Measurements from ENCODE around the gene SCAMP4.

The SCAMP4 gene

GRCh38 chr19:1863638-1864479 is 41.3 kb upstream of the SCAMP4 start (continued):
- TF ChIP-seq ZNF121 (tag by site-specific recombination; IDR thresholded peaks at IDR 0.05) (no peak), ZBTB26 (tag by site-specific recombination; optimal IDR thresholded peaks at IDR 0.05) (peak; percentile 86), BCL11A (tag by site-specific recombination; IDR thresholded peaks at IDR 0.05; ENCODE audit: low read depth) (0 out of 2 replicates have a peak, but pooled peaks have one; percentile 14), ZNF140 (tag by site-specific recombination; IDR thresholded peaks at IDR 0.05) (no peak), ZNF324 (tag by site-specific recombination; IDR thresholded peaks at IDR 0.05) (no peak), AEBP2 (tag by site-specific recombination; IDR thresholded peaks at IDR 0.05; ENCODE audit: borderline replicate concordance) (no peak), ZNF600 (tag by site-specific recombination; IDR thresholded peaks at IDR 0.05) (no peak), ZFHX2 (tag by site-specific recombination; conservative IDR thresholded peaks at IDR 0.05) (peak; percentile 59), ZSCAN4 (tag by site-specific recombination; IDR thresholded peaks at IDR 0.05) (no peak), ZFP69B (tag by site-specific recombination; IDR thresholded peaks at IDR 0.05) (peak; percentile 45; the same call in 1 of the 2 replicates), ZNF16 (tag by site-specific recombination; IDR thresholded peaks at IDR 0.05; ENCODE audit: low read depth) (no peak), ZNF211 (tag by site-specific recombination; IDR thresholded peaks at IDR 0.05; ENCODE audit: low read depth) (no peak), ZNF626 (tag by site-specific recombination; IDR thresholded peaks at IDR 0.05) (no peak), ZNF311 (tag by site-specific recombination; IDR thresholded peaks at IDR 0.05; ENCODE audit: borderline replicate concordance) (no peak), ZNF354C (tag by site-specific recombination; IDR thresholded peaks at IDR 0.05; ENCODE audit: borderline replicate concordance, low read depth) (no peak), TRIM28 (IDR thresholded peaks at IDR 0.05; ENCODE audit: borderline replicate concordance, low read length) (no peak), ZNF621 (tag by site-specific recombination; IDR thresholded peaks at IDR 0.05) (no peak), ZNF292 (tag by site-specific recombination; IDR thresholded peaks at IDR 0.05; ENCODE audit: borderline replicate concordance, low read depth) (no peak), ZNF530 (tag by site-specific recombination; IDR thresholded peaks at IDR 0.05; ENCODE audit: low read depth) (no peak), ZNF843 (tag by site-specific recombination; IDR thresholded peaks at IDR 0.05) (0 out of 2 replicates have a peak, but pooled peaks have one; percentile 8), ZBTB10 (tag by site-specific recombination; IDR thresholded peaks at IDR 0.05) (peak; percentile 98), ZNF266 (tag by site-specific recombination; IDR thresholded peaks at IDR 0.05; ENCODE audit: low read depth) (no peak), ZNF837 (tag by site-specific recombination; IDR thresholded peaks at IDR 0.05) (no peak)
- TF ChIP-seq, protein P1, sequence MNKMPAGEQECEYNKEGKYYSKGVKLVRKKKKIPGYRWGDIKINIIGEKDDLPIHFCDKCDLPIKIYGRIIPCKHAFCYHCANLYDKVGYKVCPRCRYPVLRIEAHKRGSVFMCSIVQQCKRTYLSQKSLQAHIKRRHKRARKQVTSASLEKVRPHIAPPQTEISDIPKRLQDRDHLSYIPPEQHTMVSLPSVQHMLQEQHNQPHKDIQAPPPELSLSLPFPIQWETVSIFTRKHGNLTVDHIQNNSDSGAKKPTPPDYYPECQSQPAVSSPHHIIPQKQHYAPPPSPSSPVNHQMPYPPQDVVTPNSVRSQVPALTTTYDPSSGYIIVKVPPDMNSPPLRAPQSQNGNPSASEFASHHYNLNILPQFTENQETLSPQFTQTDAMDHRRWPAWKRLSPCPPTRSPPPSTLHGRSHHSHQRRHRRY (tag by site-specific recombination; IDR thresholded peaks at IDR 0.05), result no peak
- TF ChIP-seq, protein P2, sequence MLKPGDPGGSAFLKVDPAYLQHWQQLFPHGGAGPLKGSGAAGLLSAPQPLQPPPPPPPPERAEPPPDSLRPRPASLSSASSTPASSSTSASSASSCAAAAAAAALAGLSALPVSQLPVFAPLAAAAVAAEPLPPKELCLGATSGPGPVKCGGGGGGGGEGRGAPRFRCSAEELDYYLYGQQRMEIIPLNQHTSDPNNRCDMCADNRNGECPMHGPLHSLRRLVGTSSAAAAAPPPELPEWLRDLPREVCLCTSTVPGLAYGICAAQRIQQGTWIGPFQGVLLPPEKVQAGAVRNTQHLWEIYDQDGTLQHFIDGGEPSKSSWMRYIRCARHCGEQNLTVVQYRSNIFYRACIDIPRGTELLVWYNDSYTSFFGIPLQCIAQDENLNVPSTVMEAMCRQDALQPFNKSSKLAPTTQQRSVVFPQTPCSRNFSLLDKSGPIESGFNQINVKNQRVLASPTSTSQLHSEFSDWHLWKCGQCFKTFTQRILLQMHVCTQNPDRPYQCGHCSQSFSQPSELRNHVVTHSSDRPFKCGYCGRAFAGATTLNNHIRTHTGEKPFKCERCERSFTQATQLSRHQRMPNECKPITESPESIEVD (tag by site-specific recombination; IDR thresholded peaks at IDR 0.05), result no peak
- TF ChIP-seq, protein P3, sequence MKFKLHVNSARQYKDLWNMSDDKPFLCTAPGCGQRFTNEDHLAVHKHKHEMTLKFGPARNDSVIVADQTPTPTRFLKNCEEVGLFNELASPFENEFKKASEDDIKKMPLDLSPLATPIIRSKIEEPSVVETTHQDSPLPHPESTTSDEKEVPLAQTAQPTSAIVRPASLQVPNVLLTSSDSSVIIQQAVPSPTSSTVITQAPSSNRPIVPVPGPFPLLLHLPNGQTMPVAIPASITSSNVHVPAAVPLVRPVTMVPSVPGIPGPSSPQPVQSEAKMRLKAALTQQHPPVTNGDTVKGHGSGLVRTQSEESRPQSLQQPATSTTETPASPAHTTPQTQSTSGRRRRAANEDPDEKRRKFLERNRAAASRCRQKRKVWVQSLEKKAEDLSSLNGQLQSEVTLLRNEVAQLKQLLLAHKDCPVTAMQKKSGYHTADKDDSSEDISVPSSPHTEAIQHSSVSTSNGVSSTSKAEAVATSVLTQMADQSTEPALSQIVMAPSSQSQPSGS (tag by site-specific recombination; IDR thresholded peaks at IDR 0.05; ENCODE audit: low read depth), result no peak
- TF ChIP-seq, protein P4, sequence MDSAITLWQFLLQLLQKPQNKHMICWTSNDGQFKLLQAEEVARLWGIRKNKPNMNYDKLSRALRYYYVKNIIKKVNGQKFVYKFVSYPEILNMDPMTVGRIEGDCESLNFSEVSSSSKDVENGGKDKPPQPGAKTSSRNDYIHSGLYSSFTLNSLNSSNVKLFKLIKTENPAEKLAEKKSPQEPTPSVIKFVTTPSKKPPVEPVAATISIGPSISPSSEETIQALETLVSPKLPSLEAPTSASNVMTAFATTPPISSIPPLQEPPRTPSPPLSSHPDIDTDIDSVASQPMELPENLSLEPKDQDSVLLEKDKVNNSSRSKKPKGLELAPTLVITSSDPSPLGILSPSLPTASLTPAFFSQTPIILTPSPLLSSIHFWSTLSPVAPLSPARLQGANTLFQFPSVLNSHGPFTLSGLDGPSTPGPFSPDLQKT (IDR thresholded peaks at IDR 0.05; ENCODE audit: borderline replicate concordance, low read depth, low read length), result no peak

All from HEK293 (cell line).